ENCODE measurements around the gene MBLAC2.

Gene MBLAC2

DNA sequence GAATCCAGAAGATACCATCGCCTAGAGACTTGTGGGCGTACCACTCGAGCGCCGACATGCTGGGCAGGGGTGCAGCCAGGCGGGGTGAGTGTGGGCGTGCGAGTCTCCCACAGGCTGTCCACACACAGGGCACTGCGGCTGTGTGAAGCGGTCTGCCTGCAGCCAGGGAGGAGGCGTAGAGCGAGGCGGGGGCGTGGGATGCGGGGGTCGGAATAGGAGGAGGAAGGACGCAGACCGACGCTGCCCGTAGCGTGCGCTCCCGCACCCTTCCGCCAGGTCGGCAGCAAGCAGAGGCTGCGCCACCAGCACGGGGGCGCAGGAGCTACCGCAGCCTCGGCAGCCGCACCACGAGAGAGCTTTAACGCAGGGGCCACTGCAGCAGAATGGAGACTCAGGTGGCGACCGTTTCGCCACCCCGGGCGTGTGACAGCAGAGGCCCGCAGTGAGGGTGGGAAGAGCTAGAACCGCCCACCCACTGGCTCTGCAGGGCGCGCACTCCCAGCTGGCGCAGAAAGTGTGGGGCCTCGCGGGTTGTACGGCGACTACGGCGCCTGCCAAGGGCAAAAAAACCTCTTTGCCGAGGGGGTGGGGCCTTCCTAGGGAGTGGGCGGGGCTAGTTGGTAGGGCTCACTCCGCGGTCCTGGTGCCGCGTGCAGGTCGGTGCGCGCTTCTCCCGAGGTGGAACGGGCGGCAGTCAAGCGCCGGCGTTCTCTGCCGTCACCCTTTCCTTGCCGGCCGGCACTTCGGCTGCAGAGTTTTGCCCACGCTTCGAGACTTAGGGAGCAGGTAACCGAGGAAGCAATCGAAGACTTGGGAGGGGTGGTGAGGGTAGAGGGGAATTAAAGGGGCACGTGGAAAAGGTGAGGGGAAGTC is at the start of gene MBLAC2, which contains the start of gene POLR3G:
TSS of gene MBLAC2 (minus strand) at position 537 of the 873 bp plus-strand sequence. CDS start at position 58, 479 bp downstream.
TSS of gene POLR3G (plus strand) at position 630 of the 873 bp plus-strand sequence. CDS start 10,704 bp downstream, outside the sequence.
- peak; percentile 81 to 94 for DNase-seq

DNA sequence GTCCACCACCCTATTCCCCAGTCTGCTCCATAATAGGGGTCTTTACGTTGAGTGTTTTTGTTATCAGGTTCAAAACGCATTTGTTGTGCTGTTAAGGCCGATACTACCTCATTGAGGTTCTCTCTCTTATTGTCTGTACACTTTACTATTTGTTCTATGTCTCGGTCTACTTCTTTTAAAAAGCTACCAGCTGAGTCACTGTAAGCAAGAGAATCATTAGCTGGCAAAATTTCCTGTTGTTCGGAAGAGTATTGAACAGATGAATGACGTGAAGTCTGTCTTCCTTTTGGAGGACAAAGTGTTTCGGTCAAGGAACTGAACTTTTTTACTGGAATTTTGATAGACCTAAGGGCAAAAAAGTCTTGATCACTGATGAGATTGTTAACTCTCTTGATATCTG is 44.5 kb upstream of the MBLAC2 start:
- DNase-seq = no peak

DNA sequence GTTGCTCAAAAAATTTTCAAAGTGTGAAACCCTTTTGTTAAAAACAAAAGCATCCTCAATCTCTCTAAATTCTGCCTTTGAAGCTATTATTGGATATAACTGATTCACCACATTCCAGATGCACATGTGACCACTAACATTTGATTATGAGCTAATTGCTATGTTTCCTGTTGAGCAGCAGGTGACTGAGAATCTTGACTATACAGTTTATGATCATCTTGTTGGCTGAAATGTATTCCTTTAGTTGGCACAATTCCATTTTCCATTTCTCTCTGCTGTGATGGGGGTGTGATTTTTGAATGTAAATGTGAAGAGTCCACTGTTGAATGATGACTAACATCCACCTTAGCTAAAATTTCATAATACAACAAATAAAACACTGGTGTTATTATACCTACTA is 44.1 kb upstream of the MBLAC2 start:
- DNase-seq = no peak

DNA sequence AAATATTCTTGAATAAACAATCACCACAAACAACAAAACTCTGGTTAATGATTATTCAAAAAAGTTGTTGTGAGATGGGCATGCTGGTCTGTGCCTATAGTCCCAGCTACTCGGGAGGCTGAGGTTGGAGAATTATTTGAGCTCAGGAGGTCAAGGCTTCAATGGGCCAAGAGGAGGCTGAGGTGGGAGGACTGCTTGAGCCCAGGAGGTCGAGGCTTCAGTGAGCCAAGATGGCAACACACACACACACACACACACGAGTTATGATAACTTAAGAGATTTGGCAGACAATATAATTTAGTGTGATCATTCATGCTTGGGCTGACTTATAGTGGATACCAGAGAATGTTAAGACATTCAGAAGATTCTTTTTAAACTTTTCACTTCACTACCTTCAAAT is 39.9 kb upstream of the MBLAC2 start:
- DNase-seq = no peak

DNA sequence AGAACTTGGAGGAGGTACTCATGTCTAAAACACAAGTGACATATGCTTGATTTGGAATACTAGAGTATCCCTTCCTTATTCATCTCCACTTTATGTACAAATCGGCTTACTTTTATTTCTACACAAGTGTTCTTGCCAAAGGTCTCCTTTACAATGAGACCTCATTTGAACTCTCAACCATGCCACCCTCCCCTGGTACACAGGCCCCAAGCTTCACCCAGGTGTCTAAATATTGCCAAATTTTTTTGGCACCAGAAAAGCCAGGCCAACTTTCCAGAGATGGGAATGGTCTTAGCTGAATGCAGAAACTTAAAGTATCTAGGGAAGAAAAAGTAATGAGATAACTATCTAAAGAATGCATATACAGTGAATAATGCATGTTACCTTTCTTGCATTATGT is 35.9 kb upstream of the MBLAC2 start:
- no peak for DNase-seq

DNA sequence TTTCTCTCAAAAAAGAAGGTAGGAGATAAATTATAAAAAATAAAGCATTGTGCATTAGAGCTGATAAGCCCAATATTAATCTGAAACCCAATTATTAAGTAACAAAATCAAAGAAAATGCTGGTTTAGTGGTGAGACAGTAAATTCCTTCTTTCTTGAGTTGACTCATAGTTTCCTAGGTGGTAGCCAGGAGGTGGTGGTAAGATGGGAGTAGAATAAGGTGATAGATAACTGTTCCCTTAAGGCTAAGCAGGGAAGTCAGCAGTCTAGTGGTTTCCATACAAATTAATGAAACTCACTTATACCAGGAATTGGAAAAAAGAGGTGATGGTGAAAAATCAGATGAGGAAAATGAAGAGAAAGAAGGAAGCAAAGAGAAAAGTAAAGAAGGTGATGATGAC is 31.6 kb upstream of the MBLAC2 start:
- DNase-seq = no peak

DNA sequence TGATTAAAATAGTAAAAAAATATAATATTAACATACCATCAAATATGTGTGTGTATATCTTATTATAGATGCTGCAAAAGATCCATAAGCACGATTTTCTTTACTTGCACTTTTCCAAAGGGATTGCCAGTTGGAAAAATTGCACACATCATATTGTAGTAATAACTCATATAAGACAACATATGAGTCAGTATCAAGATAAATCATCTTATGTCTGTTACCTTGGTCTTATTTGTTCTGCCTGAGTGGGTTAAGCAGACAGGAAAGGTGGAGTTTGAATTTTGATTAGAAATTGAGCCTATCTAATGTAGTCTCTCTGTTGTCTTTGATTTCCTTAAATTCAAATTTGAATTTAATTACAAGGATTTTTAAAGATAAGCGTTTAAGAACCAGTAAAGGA is 30.2 kb upstream of the MBLAC2 start:
- DNase-seq = no peak

DNA sequence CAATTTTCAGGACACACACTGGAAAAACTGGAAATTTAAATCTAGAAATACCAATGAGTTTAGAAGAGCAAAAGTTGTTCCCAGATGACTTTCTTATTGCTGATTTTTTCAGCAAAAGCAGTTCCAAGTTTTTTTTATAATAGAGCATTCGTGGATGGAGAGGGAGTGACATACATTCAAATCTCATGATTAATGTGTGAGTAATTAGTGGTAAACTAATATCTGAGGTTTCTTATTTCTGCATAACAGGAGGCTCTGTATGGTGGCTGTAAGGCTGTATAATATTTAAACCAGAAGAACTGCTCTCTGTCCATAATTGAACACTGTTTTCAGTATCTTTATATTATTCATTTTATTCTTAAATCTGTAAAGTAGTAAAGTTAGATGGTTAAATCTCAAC is 29.0 kb upstream of the MBLAC2 start:
- DNase-seq = no peak

DNA sequence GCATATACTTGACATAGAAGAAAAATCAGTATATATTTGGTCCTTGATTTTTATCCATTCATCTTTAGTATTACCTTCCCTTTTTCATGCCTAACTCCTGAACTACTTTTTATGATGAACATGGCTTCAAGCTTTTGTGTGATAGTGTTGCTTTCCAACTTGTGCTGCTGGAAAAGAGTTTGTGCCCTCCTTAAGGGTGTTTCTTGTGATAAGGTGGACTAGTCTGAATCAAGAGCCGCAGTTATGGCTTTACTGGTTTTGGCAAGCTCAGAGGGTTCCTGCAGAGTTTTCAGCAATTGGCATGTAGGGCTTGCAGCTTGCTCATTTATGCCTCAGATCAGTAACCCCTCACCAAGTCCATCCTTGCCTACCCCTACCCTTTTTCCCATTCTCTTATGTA is 20.6 kb upstream of the MBLAC2 start:
- DNase-seq = no peak

DNA sequence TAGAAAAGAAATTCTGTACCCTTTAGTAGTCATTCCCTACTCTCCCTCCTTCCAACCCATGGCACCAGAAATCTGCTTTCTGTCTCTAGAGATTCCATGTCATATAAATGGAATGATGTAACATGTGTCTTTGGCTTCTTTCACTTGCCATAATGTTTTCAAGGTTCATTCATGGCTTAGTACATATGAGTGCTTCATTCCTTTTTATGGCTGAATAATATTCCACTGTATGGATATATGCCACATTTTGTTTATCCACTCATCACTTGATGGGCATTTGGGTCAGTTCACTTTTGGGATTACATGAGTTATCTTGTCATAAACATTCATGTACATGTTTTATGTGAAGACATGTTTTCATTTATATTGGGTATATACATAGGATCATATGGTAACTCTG is 19.5 kb upstream of the MBLAC2 start:
- no peak for DNase-seq

DNA sequence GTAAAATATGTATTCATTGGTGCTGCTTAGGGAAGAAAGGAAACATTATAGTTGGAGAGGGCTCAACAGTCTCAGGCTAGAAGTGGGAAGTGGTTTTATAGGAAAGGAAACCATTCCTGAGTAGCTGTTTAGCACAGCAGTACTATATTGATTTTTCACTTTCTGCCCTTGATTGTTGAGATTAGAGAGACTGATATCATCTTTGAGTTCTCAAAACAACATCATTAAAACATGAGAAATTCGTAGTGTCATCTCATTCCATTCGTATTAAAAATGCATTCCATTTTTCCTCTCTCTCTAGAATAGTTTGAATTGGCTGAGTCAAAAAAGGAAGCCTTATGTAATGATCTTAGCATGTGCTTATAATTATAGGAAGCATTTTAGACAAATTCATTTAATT is 14.2 kb upstream of the MBLAC2 start:
- no peak for DNase-seq

DNA sequence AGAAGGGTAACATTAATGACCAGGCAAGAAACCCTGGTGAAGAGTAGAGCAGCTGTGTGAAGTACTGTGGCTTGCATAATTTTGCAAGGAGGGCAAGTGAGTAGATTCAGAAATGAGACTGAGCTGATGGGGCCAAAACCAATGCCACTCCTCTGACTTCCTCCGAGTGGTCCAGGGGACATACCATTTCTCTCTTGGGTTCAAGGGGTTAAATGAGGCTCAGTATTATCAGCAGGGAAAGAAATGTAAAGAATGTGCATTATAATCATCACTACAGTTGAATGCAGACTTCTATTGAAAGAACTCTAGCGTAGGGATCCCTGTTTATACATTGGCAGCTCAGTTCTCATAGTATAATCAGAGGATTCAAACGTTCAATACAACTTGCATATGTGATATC is 10.0 kb upstream of the MBLAC2 start:
- no peak for DNase-seq

DNA sequence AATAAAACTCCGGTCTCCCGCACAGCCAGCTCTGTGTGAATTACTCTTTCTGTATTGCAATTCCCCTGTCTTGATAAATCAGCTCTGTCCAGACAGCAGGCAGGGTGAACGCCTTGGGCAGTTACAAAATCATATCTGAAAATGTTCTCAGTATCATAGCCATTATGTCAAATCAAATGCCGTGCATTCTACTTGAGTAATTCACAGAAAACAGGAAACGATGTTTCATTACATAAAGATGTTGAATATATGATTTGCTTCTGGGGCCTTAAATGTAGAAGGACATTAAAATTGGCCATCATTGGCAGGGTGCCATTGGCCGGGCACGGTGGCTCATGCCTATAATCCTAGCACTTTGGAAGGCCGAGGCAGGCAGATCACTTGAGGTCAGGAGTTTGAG is 8.6 kb upstream of the MBLAC2 start:
- DNase-seq = no peak

DNA sequence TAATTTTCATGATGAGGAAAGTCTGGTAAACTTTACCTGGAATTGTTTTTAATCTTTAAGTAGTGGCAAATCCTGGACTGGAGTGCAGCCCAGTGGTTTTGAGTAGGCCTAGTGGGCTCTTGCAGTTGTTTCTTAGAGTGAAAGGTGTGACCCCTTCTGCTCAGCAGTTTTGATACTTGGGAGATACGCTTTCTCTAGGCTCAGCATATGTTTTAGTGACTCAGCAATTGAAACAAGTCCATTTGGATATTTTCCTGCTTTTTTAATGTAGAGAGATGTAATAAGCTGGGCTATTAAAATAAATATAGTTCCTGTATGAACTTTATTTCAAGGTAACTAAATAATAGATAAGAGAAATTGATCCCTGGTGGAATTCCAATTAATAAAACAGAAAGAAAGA is 6.1 kb upstream of the MBLAC2 start:
- DNase-seq = no peak

DNA sequence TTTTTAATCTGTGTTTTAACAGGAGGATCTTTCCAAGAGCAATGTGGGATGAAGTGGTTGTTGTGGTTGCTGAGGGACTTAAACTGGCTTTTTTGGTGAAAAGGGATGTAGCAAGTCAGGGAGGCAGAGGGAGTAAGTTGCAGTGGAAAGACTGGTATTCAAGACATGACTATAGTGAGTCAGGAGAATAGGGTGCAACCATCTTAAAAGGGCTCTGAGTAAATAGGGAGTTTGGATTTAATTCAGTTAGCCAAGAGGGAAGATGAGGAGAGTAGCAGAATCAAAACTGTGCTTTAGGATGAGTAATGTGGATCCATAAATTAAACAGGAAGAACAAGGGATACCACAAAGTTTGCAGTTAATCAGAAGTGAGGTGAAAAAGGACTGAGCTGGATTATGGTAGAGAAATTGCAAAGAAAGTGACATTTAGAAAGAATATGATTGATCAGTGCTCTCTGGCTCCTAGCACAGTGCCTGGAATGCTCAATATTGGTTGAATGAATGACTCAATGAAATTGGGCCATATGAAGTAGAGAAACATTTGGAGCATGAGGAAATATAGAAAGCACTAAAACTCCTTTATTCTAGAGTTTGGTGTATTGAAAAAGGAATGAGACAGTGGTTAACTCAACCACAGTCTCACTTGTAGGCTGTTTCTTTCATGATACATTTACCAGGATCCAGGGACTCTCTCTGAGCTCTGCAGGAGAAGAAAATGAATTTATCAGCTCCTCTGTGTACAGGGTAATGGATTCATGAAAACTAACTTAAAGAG is 5.2 kb upstream of the MBLAC2 start:
- no peak for DNase-seq

DNA sequence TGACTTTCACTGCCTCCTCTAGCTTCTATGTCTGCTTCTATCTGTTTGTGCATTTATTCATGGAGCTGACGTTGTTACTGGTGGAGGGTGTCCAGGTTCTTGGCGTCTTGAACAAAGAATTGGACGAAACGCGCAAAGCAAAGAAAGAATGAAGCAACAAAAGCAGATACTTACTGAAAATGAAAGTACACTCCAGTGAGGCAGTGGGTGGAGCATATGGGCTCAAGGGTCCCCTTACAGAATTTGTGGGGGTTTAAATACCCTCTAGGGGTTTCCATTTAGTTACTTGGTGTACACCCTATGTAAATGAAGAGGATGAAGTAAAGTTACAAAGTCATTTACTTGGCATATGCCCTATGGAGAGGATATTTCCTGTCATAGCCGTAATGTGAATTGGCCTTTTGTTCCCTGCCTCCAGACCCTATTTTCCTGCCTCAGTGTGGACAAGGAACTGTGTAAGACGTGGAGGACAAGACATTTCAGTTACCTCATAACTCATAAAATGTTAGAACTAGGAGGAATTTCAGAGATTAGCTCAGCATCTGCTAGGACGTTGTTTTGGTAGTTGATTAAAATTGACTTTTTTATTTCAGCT is 3.1 kb upstream of the MBLAC2 start:
- DNase-seq = no peak

DNA sequence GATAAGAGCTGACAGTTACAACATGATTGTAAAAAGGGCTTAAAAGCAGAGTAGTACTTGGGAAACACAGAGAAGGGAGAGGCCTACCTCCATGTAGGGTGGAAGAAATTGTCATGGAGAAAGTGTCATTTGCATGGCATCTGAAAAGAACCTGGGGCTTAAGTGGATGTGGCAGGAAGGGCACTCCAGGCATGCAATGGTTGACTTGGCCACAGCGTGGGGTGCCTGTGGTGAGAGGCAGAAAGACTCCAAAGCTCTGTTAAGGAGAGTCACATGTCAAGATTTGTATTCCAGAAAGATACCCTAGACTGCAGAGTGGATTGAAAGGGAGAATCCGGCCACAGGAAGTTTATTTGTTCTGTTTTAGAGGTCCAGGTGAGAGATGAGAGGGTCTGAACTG is 2.5 kb upstream of the MBLAC2 start:
- DNase-seq = no peak

DNA sequence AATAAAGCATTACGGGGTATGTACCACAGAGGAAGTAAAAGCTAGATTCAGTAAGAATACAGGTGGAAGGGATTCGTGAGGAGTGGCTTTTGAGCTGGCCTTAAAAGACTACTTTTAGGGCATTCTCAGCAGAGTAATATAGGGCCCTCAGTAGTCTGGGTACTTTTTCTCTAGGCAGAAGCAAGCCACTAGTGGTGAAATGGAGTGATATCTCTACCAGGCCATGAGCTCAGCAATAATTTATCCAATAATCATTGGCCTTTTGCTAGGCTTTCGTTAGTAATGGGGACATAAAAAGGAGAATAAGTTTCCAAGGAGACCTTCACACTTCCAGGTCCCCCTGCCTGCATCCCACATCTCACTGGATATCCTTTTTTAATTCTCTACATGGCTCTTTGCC is 1.8 kb upstream of the MBLAC2 start:
- no peak for DNase-seq

DNA sequence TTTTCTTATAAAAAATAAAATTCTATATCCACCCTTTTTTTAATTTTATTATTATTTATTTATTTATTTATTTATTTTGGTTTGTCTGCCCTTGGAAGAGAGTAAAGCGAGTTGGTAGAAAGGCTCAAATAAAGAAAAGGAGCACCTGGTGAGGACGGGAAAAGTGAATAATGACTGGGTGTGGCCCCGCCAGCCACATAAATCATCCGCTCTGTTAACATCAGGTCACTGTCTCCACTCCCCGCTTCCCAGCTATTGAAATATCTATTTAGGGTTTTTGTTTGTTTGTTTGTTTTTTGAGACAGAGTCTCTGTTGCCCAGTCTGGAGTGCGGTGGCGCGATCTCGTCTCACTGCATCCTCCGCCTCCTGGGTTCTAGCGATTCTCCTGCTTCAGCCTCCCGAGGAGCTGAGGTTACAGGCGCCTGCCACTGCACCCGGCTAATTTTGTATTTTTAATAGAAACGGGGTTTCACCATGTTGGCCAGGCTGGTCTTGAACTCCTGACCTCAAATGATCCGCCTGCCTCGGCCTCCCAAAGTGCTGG is 937 bp upstream of the MBLAC2 start:
- DNase-seq = no peak

DNA sequence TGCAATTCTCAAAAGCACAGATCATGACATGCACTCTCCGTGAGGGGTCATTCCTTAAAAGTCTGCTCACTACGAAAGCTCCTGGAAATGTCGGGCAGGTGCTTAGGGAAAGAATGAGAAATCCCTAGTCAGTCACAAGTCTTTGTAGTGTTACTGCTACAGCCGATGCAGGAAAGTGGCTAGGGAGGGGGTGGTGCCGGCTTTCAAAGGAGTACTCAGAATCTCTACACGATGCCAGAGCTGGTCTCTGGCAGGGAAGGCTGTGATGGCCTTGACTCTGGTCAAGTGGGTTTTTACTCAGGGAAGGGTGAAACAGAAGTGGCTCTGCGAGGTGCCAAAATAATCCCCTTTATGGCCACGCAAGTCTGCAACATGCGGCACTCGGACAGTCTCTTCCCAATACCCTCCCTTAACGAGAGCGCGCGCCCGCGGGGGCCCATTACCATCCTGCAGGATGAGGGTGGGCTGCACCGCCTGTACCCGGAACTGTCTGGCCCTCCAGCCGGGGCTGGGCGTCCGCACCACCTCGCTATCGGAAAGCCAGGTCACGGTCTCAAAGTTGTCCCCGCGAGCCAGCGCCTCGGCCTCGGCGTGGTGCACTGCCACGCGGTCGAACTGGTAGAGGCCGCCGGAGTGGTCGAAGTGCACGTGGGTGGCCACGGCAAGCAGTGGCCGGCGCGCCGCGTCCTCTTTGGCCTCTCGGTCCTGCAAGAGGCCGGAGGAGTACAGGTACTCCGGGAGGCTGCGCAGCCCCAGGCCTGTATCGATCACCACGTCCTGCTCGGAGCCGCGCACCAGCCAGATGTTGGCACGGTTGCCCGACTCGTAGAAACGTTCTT is 956 bp downstream of the MBLAC2 start:
- peak in 1 of 2 experiments; percentile 38 for DNase-seq

DNA sequence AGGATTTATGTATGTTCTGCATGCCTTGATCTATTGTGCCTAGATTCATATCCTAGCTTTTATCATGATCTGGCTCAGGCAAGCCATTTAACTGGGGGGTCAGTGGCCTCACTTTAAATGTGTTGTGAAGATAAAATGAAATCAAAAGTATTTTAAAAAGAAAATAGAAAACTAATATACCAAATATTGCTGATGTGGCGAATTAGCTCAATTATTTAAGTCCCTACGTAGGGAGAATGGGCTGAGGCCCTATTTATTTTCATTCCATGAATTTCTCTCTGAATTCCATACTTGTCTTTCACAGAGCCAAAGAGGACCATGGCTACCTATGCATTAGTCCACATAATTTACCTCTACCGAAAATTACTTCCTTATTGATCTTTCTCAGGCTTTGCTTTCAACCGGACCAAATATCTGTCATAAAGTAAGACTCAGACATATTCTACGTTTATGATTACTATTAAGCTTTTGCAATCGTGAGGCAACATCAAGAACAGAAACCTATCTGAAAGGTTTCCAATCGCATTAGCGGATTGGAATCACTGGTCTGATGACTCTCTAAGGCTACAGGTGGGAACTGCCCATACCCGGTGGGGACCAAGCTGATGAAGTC is 1.7 kb downstream of the MBLAC2 start:
- no peak for DNase-seq

DNA sequence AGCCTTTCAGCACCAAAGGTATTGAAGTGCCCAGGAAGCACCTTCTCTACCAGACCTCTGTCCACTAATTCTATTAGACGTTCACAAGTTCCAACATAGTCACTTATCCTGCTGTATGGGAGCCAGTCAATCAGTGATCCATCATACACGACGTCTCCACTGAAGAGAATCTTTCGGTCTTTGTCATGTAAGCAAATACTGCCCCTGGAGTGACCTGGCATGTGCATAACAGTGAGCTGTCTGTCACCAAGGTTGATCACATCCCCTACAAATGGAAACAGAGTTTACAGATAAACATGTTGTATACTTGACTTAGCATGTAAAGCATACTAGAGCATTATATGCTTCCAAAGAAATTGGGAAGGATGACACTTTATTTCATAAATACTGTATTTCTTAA is 13.3 kb downstream of the MBLAC2 start:
- no peak for DNase-seq
